Uterus (tissue), 2 donors: ENCODE results near the gene KCNA2.

Experiments used
- POLR2A ChIP-seq, 2 donors: fragments of 450-650 bp; IDR thresholded peaks; one replicate each; pipeline ENCODE4 v1.6.1; 2016; ENCODE audit warnings: antibody characterized with exemption in 2 of 2, mild to moderate bottlenecking in 1 of 2, moderate library complexity in 1 of 2
- TF ChIP-seq, protein P1 (sequence below), 4 experiments: fragments of 200-600 bp in 2 of 4; fragments of 450-650 bp in 2 of 4; sonication (generic) in 2 of 4; IDR thresholded peaks; one replicate each; pipeline ENCODE4 v1.5.1; 2016 to 2019; ENCODE audit warnings: antibody characterized with exemption in 4 of 4, mild to moderate bottlenecking in 2 of 4, moderate library complexity in 1 of 4

DNA sequence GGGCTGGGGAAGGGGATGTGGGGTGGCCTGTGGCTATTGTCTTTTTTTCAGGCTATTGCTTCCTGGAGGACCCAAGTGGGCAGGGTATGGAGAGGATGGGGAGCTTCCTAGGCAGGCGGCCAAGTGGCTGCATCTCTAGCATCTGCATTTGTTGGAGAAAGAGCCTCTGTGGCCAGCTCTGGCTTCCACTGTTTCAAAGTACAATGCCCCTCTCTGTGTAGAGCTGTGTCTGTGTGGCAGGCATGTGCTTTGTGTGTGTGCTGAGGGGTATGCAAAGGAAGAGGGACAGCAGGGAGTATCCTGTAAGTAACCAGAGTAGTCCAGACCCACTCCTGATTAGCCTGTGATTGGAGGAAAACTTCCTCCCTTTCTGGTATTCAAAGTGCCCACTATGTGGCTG lies 40.6 kb downstream of the KCNA2 start:
- TF ChIP-seq, protein P1, sequence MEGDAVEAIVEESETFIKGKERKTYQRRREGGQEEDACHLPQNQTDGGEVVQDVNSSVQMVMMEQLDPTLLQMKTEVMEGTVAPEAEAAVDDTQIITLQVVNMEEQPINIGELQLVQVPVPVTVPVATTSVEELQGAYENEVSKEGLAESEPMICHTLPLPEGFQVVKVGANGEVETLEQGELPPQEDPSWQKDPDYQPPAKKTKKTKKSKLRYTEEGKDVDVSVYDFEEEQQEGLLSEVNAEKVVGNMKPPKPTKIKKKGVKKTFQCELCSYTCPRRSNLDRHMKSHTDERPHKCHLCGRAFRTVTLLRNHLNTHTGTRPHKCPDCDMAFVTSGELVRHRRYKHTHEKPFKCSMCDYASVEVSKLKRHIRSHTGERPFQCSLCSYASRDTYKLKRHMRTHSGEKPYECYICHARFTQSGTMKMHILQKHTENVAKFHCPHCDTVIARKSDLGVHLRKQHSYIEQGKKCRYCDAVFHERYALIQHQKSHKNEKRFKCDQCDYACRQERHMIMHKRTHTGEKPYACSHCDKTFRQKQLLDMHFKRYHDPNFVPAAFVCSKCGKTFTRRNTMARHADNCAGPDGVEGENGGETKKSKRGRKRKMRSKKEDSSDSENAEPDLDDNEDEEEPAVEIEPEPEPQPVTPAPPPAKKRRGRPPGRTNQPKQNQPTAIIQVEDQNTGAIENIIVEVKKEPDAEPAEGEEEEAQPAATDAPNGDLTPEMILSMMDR (IDR thresholded peaks at IDR 0.05) = no peak
- no peak for TF ChIP-seq POLR2A (IDR thresholded peaks at IDR 0.05)
